M059J (cell line): ENCODE results near the gene AP2A2. TPM values are rescaled to one million over a fixed set of nuclear protein-coding genes. Genes with fewer than 3 reads are reported as not detected.

Experiments used
- DNase-seq: peaks from one replicate; pipeline ENCODE4 v3.0.0-alpha.2; 2012; ENCODE audit warnings: low read depth
- total RNA-seq: library from RNA; depleted of rRNA; stranded (reverse); fragments of >200 nt; shearing (Covaris generic); gene quantifications from 2 replicates; pipeline ENCODE4 v1.2.3, GENCODE V29; 2014

Gene AP2A2
- total RNA-seq, 1 experiment from 2014 or later = 49.3 TPM

DNA sequence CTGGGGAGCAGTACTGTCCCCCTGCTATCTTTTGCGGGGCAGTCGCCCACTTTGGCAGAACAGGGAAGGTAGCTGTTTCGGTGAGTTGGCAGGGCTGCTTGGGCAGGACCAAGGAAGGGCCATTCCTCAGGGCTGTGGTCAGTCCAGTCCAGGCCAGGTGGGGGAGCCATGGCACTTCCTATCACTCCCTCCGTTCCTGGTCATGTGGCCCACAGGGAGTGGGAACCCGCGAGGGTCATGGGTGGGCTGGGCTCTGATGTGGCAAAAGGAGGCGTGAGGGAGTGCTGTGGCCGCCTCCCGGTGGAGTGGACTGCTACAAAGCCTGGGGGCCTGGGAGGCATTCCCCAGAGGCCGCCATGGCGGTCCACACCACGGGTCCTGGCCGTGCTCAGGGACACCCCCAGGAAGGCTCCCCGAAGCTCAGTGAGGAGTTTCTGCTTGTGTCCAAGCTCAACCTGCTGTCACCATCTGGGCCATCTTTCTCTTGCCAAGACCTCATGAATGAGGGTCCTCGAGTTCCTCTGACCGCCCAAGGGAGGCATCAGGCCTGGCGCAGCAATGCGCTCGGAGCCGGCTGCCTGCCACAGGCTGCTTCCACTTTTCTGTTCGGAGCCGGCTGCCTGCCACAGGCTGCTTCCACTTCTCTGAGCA, 27.0 kb upstream of the AP2A2 start:
- DNase-seq = peak; percentile 32

- DNase-seq = no peak
These were observed 25.9 kb upstream of the AP2A2 start for GRCh38 chr11:899724-900123.

GRCh38 chr11:900545-900944, 25.1 kb upstream of the AP2A2 start:
- no peak for DNase-seq

- DNase-seq = no peak
These were observed 24.1 kb upstream of the AP2A2 start for GRCh38 chr11:901452-902061.

DNA sequence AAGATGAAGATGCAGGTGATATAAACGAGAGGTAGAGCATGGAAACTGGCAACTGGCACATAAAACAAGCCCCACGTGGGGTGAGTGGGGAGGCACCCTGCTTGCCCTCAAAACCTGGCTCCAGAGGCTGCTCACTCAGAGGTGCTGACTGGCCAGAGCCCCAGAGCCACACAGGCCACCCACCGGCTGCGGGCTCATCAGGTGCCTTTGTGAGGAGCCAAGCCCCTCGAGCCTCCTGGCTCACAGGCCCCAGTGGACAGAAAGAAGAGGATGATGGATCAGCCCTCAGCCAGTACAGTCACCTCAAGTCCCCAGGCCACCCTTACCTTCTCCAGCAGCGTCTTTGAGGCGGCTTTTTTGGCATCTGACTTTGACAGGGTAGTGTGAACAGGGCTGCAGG, 21.3 kb upstream of the AP2A2 start:
- DNase-seq = no peak

DNA sequence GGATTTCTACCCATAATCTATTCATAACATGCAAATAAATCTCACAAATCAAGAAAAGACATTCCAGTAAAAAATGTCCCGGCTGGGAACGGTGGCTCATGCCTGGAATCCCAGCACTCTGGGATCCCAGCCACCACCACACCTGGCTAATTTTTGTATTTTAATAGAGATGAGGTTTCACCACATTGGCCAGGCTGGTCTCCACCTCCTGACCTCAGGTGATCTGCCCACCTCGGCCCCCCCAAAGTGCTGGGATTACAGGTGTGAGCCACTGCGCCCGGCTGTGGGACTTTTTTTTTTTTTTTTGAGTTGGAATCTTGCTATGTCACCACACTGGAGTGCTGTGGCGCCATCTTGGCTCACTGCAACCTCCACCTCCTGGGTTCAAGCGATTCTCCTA, 19.7 kb upstream of the AP2A2 start:
- no peak for DNase-seq

DNA sequence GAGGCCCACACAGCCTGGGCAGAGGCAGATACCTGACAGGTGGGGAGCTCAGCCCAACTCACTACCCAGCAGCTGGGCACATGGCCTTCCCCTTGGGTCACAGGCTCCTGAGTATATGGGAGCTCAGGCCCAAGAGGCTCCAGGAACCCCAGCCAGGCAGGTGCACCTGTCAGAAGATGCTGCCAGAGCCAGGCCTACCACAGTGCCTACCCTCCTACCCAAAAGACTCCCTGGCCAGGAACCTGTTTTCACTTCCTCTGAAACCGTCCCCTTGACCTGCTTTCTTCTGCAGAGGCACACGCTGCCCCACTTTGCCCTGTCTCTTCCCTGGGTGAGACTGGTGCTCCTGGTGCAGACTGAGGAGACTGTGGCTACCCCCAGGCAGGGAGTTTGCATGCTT, 18.0 kb upstream of the AP2A2 start:
- DNase-seq = no peak

DNA sequence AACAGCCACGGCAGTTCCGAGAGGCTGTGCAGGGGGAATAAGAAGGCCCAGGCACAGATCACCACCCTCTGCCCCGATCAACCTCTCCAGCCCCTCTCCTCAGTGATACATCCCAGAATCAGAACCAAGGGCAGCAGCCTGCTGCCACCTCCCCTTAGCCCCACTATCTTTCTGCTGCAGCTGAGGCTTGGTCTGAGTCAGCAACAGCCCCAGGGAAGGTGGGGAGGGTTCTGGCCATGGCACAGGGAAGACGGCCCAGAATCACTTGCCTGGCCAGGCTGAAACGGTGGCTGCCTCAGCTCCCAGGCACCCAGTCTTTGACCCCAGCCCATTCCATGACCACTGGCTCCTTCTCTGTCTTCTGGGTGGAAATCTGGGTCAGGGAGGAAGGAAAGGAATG, 17.4 kb upstream of the AP2A2 start:
- DNase-seq = peak; percentile 57

- no peak for DNase-seq
These were observed 16.3 kb upstream of the AP2A2 start for GRCh38 chr11:909406-909805.

DNA sequence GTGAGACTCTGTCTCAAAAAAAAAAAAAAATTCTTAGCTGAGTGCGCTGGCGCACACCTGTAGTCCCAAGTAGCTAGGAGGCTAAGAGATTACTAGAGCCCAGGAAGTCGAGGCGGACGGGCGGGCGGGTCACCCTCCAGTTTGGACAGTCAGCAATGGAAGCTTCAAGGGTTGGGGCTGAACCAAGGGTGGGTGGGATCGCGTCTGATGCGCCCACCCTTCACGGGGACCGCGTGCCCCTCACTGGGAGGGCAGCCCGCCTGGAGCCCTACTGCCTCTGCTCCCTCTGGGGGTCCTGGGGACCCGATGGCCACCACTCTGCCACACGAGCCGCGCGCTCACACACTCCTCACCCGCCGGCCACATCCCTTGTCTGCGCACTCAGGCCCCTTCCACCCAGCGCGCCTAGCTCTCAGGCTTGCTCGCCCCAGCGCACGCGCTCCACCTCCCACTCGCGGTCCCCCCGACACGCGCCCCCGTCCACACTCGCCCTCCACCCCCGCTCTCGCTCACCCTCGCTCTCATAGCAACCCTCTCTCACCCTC, 15.6 kb upstream of the AP2A2 start:
- DNase-seq = peak; percentile 13

- DNase-seq = peak; percentile 86
These were observed 15.1 kb upstream of the AP2A2 start, which contains the start of gene CHID1 for GRCh38 chr11:910589-911030. TSS of gene CHID1 (minus strand) at chr11:910810. CDS start at chr11:904816, 5,994 bp downstream.

GRCh38 chr11:911031-911889, 14.4 kb upstream of the AP2A2 start:
- DNase-seq = peak; percentile 75

GRCh38 chr11:911890-912219, 13.8 kb upstream of the AP2A2 start:
- no peak for DNase-seq

- DNase-seq = no peak
These were observed 13.4 kb upstream of the AP2A2 start for GRCh38 chr11:912266-912665.

DNA sequence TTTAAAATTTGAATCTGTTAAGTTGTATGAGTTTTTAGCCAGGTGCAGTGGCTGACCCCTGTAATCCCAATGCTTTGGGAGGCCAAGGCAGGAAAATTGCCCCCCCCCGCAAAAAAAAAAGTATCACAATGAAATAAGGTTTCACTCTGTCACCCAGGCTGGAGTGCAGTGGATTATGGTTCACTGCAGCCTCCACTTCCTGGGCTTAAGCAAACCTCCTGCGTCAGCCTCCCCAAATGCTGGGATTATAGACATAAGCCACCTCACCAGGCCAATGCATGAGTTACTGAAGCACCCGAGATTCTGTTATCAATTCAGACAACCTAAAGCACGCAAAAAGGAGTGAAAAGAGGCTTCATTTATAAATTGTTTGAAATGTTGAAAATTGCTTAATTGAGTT, 12.6 kb upstream of the AP2A2 start:
- DNase-seq = no peak

DNA sequence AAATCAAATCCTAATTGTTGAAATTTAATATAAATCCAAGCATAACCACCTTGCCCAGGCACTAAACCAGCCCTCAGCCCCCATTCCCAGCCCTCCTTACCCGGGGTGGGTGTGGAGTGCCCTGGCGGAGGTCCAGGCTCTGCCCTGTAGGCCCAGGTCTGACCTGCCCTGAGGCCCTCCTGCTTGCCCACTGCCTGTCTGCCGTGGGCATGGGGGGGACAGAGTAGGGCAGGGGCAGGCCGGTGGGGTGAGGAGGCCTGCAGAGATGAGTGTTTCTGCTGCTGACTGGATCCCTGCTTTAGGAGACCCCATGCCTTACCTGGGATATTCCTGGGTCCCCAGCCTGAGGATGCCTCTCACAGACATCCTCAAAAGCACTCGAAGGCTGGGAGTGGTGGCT, 11.5 kb upstream of the AP2A2 start:
- DNase-seq = no peak

DNA sequence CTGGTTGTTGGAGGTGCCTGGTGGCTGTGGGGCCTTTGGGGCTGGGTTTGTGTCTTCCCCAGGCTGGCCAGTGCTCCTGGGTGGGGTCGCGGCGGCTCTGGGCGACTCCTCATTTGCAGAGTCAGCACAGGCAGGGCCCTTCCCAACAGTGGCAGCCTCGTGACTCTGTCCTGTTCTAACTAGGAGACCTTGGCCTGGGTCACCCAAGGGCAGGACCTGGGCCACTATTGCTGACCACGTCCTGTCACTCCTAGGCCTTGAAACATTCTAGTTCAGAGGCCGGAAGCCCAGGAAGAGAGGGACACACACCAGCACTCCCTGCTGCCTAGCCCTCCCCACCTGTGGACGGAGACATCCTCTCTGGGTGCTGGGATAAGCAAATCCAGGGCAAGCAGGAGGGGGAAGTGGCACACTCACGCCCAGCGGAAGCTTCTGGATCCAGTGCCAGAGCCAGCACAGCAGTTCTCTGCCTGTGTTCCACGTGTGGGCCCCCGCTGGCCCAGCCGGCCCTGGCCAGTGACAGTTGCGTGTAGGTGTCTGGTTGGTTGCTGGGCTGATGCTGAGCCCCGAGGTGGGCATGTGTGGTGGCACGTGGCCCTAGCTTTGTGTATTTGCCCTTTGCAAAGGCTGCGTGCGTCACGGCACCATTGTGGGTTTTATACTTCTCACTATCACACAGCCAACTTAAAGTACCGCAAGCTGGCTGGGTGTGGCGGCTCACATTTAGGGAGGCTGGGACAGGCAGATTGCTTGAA, 10.7 kb upstream of the AP2A2 start:
- no peak for DNase-seq

GRCh38 chr11:917426-917825, 8.2 kb upstream of the AP2A2 start:
- DNase-seq = no peak

DNA sequence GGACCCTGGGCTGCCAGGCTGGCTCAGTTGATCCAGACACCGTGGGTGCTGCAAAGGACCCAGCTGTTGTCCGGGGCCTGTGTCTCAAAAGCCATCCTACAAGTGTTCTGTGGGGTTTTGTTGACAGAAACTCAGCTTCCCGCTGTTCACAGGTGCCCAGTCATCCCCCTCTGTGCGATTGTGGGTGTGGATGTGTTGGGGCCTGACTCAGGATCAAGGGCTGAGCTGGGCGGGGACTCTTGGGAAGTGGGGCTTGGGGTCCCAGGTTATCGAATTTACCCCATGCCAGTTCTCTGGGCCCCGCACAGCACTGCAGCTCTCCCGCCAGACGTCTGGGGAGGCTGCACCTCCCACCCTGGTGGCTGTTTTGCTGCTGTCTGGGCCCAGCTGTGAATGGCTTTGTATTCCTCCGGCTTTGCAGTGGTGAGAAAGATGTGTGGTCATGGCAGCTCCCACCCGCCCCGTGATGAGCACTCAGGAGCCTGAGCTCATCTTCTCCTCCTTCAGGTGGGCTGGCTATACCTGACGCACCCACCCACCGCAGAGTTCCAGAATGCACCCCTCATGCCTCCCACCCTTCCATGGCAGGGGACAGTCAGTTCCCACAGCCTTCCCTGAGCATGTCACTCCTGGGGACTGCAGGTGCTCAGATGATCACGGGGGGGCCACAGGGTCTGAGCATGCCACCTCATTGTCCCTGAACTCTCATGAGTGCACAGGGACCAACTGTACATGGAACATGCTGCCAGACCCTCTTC, 3.6 kb upstream of the AP2A2 start:
- DNase-seq = no peak

DNA sequence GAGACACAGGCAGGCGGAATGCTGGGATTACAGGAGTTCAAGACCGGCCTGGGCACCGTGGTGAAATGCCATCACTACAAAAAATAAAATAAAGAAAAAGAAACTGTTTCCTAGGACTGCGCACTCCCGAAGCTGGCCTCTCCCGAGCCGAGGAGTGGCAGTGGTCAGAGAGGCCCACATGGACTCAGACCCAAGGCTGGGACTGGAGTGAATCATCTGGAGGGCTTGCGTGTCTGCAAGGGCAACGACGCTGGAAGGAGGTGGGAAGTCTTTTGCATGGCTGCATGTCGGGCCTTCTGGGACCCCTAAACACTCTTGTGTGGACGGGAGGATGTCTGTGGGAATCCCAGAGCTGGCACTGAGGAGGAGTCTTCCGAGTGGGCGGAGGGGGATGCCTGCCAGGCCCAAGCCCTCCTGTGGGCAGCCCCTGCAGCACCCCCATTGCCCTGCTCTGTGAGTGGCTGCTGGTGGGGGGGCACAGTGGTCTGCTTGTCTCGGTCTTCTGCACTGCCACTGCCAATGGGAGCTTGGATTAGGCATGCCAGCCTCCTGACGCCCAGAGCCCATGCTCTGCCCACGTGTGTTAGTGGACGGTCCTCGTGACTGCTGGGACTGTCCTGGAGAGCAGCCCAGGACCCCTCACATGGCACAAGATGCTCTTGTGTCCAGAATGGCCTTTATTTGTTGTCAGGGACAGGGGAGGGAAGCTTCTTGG, 1.8 kb upstream of the AP2A2 start:
- DNase-seq = no peak
